D721Med (cell line): ENCODE data around the gene LMTK3.

Experiments
- DNase-seq: peaks from one replicate; pipeline ENCODE4 v3.0.0; 2011; ENCODE audit warnings: low spot score; ENCODE audit not compliant: insufficient read length
- FAIRE-seq: peaks from 2 replicates; lab custom pipeline; 2011; peaks lifted over from hg19 to GRCh38; lab: Jason Lieb, UNC
- CTCF ChIP-seq: IDR thresholded peaks from 2 replicates; pipeline ENCODE4 v1.5.1; 2012; ENCODE audit warnings: mild to moderate bottlenecking, control low read depth; ENCODE audit not compliant: insufficient read depth; ENCODE audit errors: missing control alignments

LMTK3 gene

GRCh38 chr19:48466561-48467325, 44.9 kb downstream of the LMTK3 start:
- no peak for FAIRE-seq

GRCh38 chr19:48465215-48465614, 46.4 kb downstream of the LMTK3 start:
- no peak for DNase-seq
- FAIRE-seq, result no peak
- TF ChIP-seq CTCF, result no peak

More at GRCh38 chr19:48466561-48467325, 44.9 kb downstream of the LMTK3 start:
- peak; percentile 86 for DNase-seq
- no peak for TF ChIP-seq CTCF

- FAIRE-seq, result no peak
- TF ChIP-seq CTCF, result no peak
- DNase-seq, result no peak
Measured at GRCh38 chr19:48461982-48462655, 49.5 kb downstream of the LMTK3 start.

- no peak for TF ChIP-seq CTCF
- FAIRE-seq (no peak), DNase-seq (no peak)
Measured at GRCh38 chr19:48461651-48461981, 50.0 kb downstream of the LMTK3 start.

- FAIRE-seq (no peak), DNase-seq (no peak)
- TF ChIP-seq CTCF, result no peak
Measured at GRCh38 chr19:48458016-48458415, 53.6 kb downstream of the LMTK3 start.

- FAIRE-seq (no peak), DNase-seq (no peak)
- TF ChIP-seq CTCF, result no peak
Measured at GRCh38 chr19:48456864-48457263, 54.8 kb downstream of the LMTK3 start.

- DNase-seq, result no peak
- no peak for FAIRE-seq
Measured at GRCh38 chr19:48455908-48456562, 55.6 kb downstream of the LMTK3 start.

More at GRCh38 chr19:48455908-48456562, 55.6 kb downstream of the LMTK3 start:
- no peak for TF ChIP-seq CTCF
